ENCODE data around the gene LUC7L. TPM values are rescaled to one million over a fixed set of nuclear protein-coding genes. Genes with fewer than 3 reads are reported as not detected.
A peak's percentile ranks its signal among the peaks of the same experiment; 100 is the strongest.
"Not testable (repeated sequence)": the region's sequence is repeated elsewhere in the genome, so short reads cannot be mapped to it uniquely, and the experiment has no call there.

The LUC7L gene
- total RNA-seq, 1 donor from 2014 or later = 231 TPM

GRCh38 chr16:259226-259625 lies 30.0 kb upstream of the LUC7L start:
- Histone ChIP-seq H2AFZ (replicated peaks) (no peak overlapping the region), H3K4me3 (no peak overlapping the region), H3K4me1 (no peaks in the 10 kb centered on the region), H3K27ac (no peak overlapping the region), H3K4me2 (no peak overlapping the region), H3F3A (ENCODE audit: low read depth) (no peaks in the 10 kb centered on the region), H3K9me3 (ENCODE audit: low read depth) (no peaks in the 10 kb centered on the region), H4K20me1 (ENCODE audit: low read depth) (no peaks in the 10 kb centered on the region), H3K9ac (no peak overlapping the region), H3K36me3 (no peaks in the 10 kb centered on the region), H3K79me2 (ENCODE audit: low read depth) (no peaks in the 10 kb centered on the region), H3K27me3 (no peaks in the 10 kb centered on the region)
- DNase-seq (ENCODE audit: low spot score) = no peak
- no peak overlapping the region for H3K4me3 Mint-ChIP-seq
- no peaks in the 10 kb centered on the region for H3K9me3 Mint-ChIP-seq
- peaks cover 3% of the 10 kb centered on the region for H3K27me3 Mint-ChIP-seq (ENCODE audit: insufficient read depth, low read depth)
- peak overlapping the region; percentile 69 for H3K27ac Mint-ChIP-seq
- TF ChIP-seq CTCF (IDR thresholded peaks at IDR 0.05) (no peak), EZH2 (IDR thresholded peaks at IDR 0.05) (no peak), EZH2phosphoT487 (IDR thresholded peaks at IDR 0.05) (no peak)
- peaks cover 30% of the 10 kb centered on the region for H3K36me3 Mint-ChIP-seq
- H3K4me1 Mint-ChIP-seq = no peaks in the 10 kb centered on the region

GRCh38 chr16:258091-258490 lies 28.8 kb upstream of the LUC7L start:
- H3K4me1 Mint-ChIP-seq; DNase-seq (ENCODE audit: low spot score); H2AFZ ChIP-seq (replicated peaks); H4K20me1 ChIP-seq (ENCODE audit: low read depth); H3K9ac ChIP-seq; H3K4me1 ChIP-seq; H3K27ac ChIP-seq; H3K27me3 ChIP-seq; H3F3A ChIP-seq (ENCODE audit: low read depth); H3K36me3 ChIP-seq; H3K79me2 ChIP-seq (ENCODE audit: low read depth); H3K4me2 ChIP-seq; H3K4me3 Mint-ChIP-seq; H3K9me3 Mint-ChIP-seq; H3K27ac Mint-ChIP-seq; H3K9me3 ChIP-seq (ENCODE audit: low read depth); H3K4me3 ChIP-seq; H3K27me3 Mint-ChIP-seq (ENCODE audit: insufficient read depth, low read depth): not testable (repeated sequence)
- peaks cover 33% of the 10 kb centered on the region for H3K36me3 Mint-ChIP-seq

- H3K9me3 Mint-ChIP-seq = no peaks in the 10 kb centered on the region
- no peak overlapping the region for H3K4me3 Mint-ChIP-seq
- Histone ChIP-seq H4K20me1 (ENCODE audit: low read depth) (no peaks in the 10 kb centered on the region), H3K9me3 (ENCODE audit: low read depth) (no peaks in the 10 kb centered on the region), H3F3A (ENCODE audit: low read depth) (no peaks in the 10 kb centered on the region), H3K4me2 (no peak overlapping the region), H3K27me3 (no peaks in the 10 kb centered on the region), H3K27ac (no peak overlapping the region), H3K9ac (no peak overlapping the region), H3K36me3 (no peaks in the 10 kb centered on the region), H3K4me1 (no peaks in the 10 kb centered on the region), H3K4me3 (no peak overlapping the region), H3K79me2 (ENCODE audit: low read depth) (no peaks in the 10 kb centered on the region), H2AFZ (replicated peaks) (no peak overlapping the region)
- no peaks in the 10 kb centered on the region for H3K4me1 Mint-ChIP-seq
- H3K27me3 Mint-ChIP-seq (ENCODE audit: insufficient read depth, low read depth) = peaks cover 3% of the 10 kb centered on the region
- peaks cover 34% of the 10 kb centered on the region for H3K36me3 Mint-ChIP-seq
- H3K27ac Mint-ChIP-seq = no peak overlapping the region
- DNase-seq (ENCODE audit: low spot score) = no peak
- TF ChIP-seq EZH2 (IDR thresholded peaks at IDR 0.05) = no peak
- no peak for TF ChIP-seq EZH2phosphoT487 (IDR thresholded peaks at IDR 0.05)
- TF ChIP-seq CTCF (IDR thresholded peaks at IDR 0.05) = no peak
Observed at GRCh38 chr16:255183-255582, 25.9 kb upstream of the LUC7L start.

GRCh38 chr16:254461-254860 lies 25.2 kb upstream of the LUC7L start:
- H3K27ac Mint-ChIP-seq = no peak overlapping the region
- H3K4me3 Mint-ChIP-seq = no peak overlapping the region
- peaks cover 34% of the 10 kb centered on the region for H3K36me3 Mint-ChIP-seq
- peaks cover 3% of the 10 kb centered on the region for H3K27me3 Mint-ChIP-seq (ENCODE audit: insufficient read depth, low read depth)
- Histone ChIP-seq H3F3A (ENCODE audit: low read depth) (no peaks in the 10 kb centered on the region), H3K36me3 (no peaks in the 10 kb centered on the region), H3K4me1 (no peaks in the 10 kb centered on the region), H3K4me2 (no peak overlapping the region), H3K79me2 (ENCODE audit: low read depth) (no peaks in the 10 kb centered on the region), H3K9me3 (ENCODE audit: low read depth) (no peaks in the 10 kb centered on the region), H3K4me3 (no peak overlapping the region), H3K27ac (no peak overlapping the region), H3K9ac (no peak overlapping the region), H3K27me3 (no peaks in the 10 kb centered on the region), H2AFZ (replicated peaks) (no peak overlapping the region), H4K20me1 (ENCODE audit: low read depth) (no peaks in the 10 kb centered on the region)
- H3K9me3 Mint-ChIP-seq = no peaks in the 10 kb centered on the region
- DNase-seq (ENCODE audit: low spot score) = no peak
- no peak for TF ChIP-seq EZH2phosphoT487 (IDR thresholded peaks at IDR 0.05)
- TF ChIP-seq CTCF (IDR thresholded peaks at IDR 0.05) = no peak
- no peak for TF ChIP-seq EZH2 (IDR thresholded peaks at IDR 0.05)
- H3K4me1 Mint-ChIP-seq = no peaks in the 10 kb centered on the region
